Measurements from ENCODE around the gene RHOB.
"Not testable (repeated sequence)": the region's sequence is repeated elsewhere in the genome, so short reads cannot be mapped to it uniquely, and the experiment has no call there.

The RHOB gene

DNA sequence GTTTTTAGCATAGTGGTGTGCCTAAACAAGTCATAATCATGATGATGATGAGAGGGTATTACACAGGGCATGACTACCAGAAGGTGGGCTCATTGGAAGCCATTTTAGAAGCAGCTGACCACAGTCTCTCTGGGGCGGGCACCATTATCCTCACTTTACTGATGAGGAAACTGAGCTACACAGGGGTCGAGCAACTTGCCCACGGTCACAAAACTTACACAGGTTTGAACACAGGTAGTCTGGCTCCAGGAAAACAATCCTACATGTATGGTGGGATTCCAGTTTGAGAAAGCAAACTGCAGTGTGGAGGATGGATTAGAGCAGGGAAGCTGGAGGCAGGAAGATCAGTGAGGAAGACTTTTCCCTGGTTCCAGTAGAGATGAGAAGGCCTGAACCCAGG lies 6.2 kb downstream of the RHOB start:
- no peak for DNase-seq (ENCODE audit: low read depth in 2 of 2)

DNA sequence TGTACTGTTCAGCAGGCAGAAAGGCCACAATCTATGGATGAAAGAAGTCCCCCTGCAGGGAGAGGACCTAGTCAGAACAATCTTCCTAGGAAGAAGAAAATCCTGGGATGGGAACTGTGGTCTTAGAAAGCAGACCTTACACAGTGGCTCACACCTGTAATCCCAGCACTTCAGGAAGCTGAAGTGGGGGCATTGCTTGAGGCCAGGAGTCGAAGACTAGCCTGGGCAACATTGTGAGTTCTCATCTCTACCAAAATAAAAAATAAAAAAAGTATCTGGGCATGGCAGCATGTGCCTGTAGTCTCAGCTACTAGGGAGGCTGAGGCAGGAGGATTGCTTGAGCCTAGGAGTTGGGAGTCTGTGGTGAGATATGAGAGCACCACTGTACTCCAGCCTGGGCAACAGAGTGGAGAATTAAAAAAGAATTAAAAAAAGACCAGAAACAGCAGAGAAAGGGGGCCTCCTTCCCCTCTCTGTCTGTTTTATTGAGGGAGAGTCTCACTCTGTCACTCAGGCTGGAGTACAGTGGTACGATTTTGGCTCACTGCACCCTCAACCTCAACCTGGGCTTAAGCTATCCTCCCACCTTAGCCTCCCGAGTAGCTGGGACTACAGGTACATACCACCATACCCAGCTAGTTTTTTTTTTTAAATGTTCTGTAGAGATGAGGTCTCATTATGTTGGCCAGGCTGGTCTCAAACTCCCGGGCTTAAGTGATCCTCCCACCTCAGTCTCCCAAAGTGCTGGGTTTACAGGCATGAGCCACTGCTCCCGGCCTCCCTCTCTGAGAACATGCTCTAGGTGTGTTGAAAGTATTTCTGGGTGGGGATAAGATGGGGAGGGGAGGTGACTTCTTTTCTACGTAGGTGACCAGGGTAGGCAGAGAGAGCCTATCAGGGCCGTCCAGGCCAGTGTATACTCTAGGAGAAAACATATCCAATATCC lies 7.4 kb downstream of the RHOB start:
- no peak for DNase-seq (ENCODE audit: low read depth in 2 of 2)

DNA sequence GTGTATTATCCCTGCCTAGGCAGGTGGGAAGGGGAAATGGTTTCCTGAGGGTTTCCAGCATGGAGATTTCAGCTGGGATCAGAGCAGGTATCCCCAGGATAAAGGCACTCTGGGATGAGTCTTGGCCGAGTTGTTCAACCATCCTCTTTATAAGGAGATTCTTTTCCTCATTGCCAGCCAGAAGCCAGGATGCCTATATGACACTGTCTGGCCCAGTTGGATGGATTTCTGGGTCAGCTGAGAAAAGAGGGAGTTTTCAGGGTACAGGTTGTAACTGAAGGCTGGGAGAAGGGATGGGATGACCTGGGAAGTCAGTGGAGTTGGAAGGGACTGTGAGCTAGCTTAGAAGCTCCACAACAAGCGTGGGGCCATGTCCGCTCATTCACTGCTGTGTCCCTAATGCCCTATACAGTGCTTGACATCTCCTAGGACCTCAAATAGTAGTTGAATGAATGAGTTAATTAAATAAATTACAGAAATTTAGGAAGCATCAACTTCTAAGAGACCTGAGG lies 8.3 kb downstream of the RHOB start:
- DNase-seq (ENCODE audit: low read depth in 2 of 2) = no peak

DNA sequence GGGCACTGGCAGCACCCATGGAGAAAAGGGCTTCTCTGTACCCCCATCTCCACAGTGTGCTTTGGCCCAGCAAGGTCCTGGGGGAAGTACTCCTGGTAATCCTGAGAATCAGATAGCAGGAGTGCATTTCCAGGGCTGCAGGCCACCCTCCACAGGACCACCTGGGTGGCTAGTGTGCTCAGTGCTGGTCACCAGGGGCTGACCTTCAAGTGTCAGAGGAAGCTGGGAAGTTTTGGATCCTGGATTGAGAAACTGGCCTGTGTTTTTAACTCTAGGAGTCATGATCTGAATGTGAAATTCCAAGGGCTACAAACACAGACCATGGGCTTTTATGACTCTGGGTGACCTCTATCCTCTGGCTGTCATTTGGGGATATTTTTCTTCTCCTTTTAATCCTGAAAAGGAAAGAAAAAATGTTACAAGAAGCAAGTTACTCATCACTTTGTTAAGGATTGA lies 9.3 kb downstream of the RHOB start:
- no peak for DNase-seq (ENCODE audit: low read depth in 2 of 2)

DNA sequence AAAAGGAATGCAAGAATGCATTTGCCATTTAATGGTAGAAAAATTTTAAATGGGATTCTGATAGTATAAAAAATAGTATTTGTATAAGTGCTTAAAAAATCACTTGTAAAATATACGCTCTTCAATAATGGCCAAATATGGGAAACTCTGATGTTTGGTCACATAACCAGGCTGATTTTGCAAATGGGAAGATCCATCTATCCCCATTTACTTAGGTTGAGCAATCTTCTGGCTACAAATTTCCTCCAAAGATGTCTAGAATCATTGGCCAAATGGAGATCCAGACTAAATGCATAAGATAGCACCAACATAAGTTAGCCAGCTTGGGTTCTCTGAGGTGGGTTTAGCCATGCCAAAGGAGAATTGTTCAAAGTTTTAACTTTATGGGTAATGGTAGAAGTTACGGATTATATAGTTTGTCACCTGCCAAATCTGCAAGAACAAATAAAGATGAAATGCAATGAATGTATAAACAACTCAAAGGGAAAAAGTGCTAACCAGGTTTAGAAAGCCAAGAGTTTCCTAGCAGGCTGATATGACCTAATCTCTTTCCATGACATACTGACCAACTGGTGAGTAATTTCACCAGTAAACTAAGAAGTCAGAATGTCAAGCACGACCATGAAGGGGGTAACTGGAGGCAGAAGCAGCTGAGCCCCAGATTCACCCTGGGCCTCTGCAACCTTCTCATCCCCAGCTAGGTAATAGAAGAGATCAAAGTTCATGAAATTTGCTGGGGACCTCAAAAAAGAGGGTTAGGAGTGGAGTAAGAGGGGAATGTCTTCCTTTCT lies 10.0 kb downstream of the RHOB start:
- no peak for DNase-seq (ENCODE audit: low read depth in 2 of 2)

DNA sequence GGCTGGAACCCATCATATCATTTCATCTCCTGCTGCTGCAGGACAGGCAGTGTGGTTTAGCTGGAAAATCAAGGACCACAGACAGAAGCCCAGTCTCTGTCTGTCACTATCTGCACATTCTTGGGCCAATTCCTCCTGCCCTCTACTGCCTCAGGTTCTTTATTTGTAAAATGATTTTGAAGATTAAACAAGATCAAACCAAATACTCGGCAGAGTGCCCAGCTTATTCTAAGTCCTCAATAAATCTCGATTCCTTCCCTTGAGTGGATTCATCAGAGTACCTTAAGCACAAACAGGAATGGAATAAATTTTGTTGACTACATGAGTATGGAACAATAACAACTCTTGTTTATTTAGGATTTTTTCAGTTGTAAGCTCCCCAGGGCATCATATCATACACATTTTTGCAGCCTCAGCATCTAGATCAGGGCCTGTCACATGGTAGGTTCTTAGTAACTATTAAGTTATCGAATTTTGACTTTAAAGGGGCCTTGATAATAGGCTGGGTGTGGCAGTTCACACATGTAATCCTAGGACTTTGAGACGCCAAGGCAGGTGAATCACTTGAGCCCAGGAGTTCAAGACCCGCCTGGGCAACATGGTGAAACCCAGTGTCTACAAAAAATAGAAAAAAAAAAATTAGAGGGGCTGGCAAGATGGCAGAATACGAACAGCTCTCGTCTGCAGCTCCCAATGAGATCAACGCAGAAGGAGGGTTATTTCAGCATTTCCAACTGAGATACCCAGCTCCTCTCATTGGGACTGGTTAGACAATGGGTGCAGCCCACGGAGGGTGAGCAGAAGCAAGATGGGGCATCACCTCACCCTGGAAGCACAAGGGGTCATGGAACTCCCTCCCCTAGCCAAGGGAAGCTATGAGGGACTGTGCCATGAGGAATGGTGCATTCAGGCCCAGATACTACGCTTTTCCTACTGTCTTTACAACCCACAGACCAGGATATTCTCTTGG lies 11.1 kb downstream of the RHOB start:
- DNase-seq (ENCODE audit: low read depth in 2 of 2) = no peak

DNA sequence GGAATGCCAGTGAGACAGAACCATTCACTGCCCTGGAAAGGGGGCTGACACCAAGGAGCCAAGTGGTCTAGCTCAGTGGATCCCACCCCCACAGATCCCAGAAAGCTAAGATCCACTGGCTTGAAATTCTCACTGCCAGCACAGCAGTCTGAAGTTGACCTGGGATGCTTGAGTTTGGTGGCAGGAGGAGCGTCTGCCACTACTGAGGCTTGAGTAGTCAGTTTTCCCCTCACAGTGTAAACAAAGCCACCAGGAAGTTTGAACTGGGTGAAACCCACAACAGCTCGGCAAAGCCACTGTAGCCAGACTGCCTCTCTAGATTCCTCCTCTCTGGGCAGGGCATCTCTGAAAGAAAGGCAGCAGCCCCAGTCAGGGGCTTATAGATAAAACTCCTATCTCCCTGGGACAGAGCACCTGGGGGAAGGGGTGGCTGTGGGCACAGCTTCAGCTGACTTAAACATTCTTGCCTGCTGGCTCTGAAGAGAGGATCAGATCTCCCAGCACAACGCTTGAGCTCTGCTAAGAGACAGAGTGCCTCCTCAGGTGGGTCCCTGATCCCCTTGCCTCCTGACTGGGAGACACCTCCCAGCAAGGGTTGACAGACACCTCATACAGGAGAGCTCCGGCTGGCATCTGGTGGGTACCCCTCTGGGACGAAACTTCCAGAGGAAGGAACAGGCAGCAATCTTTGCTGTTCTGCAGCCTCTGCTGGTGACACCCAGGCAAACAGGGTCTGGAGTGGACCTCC lies 12.0 kb downstream of the RHOB start:
- not testable (repeated sequence) for DNase-seq (ENCODE audit: low read depth in 2 of 2)

DNA sequence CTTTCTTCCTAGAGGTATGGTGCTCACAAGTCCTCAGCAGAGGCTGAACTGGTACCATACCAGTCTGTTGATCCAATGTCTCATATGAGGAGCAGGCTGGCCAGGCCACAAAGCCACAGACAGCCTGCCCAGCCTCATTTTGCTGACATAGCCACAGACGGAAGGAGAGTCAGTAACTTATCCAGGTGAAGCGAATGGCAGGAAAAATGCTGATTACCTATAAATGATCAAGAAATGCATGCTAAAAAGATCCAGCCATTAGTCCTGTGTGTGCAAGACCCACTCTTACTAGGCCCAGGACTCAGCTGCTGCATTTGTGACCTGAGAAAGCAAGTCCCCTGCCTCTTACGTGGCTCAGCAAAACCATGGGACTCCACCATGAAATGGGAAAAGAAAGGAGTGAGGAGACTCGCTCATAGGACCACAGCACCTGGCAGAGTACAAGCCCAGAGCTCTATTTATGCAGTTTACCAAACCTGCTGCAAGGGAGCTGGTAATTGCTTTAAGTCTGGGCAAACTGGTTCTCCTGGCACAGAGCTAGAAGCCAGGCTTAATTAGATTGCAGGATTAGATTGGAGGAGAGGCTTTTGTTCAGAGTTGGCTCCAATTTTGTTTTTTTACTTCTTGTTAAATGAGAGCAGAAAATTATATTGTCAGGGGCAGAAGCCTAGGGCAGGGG lies 19.0 kb downstream of the RHOB start:
- no peak for DNase-seq (ENCODE audit: low read depth in 2 of 2)

DNA sequence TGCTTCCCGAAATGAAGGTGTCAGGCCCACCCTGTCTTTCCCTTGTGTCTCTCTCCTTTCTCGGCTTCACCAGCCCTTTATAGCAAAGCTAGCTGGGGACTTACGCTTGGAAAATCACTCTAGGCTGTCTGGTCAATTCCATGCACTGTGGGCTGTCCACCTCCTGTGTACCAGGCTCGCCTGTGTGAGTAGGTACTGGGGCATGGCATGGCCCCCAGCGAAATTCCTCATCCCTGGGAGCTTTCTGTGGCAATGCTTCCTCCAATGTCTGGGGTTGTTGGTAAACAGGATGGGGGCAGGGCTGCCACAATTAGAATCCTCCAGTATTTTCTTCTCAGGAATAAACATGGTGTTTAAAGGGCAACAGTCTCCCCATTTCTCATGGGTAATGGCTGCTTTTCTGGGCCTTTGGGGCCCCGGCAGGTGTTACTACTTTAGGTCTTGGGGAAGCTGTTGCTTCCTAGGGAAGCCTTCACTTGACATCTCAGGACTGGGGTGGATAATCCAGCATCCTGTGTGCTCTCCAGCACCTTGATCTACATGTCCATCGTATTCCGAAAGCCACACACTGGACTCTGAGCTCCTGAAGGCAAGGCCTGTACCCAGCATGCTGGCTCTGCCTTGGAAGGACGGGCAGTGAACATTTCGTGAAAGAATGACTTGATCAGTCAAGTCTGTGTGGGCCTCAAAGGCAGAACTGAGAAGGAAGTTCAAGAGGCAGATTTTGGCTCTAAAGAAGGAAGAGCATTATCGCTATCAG lies 21.1 kb downstream of the RHOB start:
- DNase-seq (ENCODE audit: low read depth in 2 of 2) = no peak

DNA sequence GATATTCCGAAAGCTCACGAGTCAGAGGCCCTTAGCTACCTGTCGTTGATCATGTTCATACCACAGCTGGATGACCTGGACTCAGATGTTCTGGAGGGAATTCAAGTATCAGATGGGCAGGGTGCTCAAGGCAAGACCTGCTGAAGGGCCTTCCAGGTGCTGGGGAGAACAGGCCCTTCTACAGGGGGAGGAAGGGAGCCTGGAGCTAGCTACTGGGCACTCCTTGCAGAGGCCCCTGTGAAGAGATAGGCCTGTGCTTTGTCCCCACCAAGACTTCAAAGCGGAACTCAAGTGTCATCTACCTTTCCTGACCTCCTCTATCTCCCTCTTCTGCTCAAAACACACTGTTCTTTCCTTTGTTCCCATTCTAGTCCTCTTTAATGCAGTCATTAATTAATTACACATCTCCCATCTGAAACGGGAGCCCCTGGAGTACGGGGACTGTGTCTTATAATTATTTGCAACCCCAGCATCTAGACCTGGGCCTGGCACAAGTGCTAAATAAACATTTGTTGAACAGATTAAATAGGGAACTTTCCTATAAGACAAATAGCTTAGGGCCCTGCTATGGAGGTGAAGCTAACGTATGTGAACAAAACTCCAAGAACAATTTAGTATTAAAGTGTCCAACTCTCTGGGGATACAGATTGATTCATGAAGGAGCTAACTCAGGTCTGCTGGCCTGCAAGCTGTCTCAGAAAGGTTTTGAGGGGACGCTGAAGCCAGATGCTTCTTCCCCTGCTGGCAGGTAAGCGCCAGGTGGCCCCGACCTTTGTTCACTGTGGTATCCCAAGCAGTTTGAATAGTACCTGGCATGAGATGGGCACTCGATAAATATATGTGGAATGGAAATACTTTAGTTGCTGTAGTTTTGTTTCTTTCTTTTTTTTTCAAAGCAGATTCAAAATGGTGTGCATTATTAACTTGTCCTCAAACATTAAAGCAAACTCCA lies 22.0 kb downstream of the RHOB start:
- DNase-seq (ENCODE audit: low read depth in 2 of 2) = no peak

DNA sequence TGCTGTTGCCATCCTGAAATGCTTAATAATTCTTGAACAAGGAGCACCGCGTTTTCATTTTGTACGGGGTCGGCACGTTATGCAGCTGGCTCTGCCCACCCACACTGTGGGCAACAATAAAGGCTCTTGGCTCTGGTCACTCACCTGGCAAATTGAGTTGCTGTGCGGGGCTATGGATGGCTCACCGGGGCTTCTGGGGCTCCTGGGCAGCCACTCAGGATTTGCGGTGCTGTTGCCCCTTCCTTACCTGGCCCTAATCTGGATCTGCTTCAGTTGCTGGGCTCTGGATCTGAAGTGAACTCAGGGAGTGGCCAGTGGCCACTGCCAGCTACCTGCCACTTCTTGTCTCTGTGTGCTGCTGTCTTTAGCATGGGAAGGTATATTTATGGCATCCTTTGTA lies 22.7 kb downstream of the RHOB start:
- no peak for DNase-seq (ENCODE audit: low read depth in 2 of 2)

DNA sequence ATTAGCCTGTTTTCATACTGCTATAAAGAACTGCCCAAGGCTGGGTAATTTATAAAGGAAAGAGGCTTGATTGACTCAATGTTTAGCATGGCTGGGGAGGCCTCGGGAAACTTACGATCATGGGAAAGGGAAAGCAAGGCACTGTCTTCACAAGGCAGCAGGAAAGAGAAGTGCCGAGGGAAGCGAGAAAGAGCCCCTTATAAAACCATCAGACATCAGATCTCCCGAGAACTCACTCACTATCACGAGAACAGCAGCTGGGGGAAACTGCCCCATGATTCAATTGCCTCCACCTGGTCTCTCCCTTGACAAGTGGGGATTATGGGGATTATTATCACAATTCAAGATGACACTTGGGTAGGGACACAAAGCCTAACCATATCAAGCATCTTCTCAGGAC lies 23.3 kb downstream of the RHOB start:
- DNase-seq (ENCODE audit: low read depth in 2 of 2) = no peak

DNA sequence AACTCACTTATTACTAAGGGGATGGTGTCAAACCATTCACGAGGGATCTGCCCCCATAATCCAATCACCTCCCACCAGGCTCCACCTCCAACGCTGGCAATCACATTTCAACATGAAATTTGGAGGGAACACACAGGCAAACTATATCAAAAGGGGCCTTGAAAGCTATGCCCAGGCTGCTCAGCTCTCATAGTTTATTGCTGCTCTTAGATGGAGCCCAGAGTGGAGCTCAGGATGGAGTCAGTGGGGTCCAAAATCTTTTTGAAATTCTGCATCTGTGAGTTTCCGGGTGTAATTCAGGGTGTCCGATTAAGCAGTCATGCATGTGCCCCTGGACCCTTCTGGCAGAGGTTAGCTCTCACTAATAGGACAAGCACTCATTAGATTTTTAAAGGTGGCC lies 24.3 kb downstream of the RHOB start:
- DNase-seq (ENCODE audit: low read depth in 2 of 2) = no peak

DNA sequence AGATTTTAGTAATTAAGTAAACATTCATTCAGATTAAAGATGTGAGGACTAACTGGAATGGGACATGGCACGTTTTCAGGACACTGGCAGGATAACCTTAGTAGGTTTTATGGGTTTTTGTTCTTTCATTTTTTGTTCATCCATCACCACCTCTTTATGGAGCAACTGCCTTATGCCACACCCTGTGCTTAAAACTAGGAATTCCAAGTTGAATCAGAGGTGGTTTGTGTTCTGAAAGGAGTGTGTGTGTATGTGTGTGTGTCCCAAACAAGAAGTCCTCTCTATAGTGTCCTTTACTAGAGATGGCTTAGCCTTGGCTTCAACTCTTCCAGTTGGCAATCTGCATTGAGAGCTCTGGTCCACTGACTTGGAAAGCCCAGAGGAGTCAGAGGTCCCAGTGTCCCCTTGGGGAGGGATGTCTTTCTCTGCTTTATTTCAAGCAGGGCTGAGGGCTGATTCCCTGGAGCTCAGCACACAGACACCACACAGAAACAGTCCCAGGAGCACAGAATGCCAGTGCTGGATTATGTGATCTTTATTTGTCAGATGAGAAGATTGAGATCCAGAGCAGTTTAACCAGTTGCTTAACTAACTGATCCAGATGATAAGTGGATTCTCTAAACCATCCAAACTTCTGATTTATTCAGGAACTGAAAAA lies 25.2 kb downstream of the RHOB start:
- no peak for DNase-seq (ENCODE audit: low read depth in 2 of 2)

DNA sequence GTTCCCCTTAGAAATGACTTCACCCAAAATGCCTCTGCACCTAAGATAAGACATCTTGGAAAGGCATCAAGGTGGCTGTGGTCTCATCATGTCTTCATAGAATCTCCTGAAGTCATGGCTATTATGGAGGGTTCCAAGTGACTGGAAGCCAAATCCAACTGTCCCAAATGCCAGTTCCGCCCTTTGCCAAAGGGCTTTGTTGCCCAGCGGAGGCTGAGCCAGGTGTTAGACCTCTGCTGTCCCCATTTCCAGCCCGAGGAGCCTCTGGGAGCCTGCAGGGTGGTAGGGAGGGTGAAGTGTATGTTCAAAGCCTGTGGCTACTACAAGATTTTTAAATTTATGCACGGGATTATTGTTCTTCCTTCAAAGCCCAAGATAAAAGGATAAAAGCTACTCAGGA lies 25.7 kb downstream of the RHOB start:
- DNase-seq (ENCODE audit: low read depth in 2 of 2) = no peak

DNA sequence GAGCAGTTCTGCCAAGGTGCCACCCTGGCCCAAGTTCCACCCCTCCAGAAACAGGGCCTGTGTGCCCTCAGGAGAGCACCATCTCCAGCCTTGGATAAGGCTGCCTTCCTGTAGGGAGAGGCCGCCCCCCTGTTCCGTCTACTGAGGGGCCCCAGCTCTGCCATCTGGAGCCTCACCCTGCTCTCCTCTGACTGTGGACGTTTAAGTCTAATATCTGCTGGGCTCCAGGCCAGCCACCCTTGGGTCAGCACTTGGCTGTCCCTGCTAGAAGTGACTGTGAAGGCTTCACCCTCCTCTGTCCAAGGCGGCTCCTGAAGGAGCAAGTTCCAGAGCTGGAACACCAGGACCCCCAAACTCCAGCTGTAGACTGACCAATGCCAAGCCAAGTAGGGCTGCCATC lies 26.3 kb downstream of the RHOB start:
- DNase-seq (ENCODE audit: low read depth in 2 of 2) = no peak

DNA sequence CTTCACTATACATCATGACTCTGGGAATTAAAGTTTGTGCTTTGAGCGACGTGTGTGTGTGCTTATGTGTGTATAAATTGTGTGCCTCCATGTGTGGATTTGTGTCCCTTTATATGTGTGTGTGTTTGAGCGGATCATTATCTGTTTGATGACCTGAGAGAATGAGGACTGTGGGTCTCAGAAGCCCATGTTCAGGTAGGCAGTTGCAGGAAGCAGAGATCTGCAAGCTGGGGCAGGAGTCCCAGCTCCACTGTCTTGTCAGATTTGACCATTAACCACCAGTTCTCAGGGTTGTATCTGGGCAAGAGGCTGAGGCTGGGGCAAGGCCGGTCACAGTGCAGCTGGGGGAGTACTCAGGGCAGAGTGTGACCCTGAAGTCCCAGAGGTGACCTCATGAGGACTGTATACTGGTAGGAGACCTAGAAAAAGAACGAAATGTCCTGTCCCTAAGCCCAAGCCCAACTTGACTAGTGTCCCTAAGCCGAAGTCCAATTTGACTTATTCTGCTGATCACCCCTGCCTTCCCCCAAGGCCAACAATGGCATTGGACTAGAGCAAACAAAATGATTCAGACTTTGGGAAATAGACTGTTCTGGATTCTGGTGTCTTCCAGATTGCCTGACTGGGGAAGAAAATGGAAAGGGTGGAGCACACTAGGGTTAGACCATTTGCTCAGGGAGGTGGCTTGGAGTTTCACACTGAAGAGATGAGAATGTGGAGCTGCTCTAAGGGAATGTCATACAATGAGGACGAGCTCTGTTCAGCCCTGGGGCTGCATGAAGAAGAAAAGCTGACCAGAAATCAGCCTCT lies 28.1 kb downstream of the RHOB start:
- no peak for DNase-seq (ENCODE audit: low read depth in 2 of 2)

All from stimulated activated CD8-positive, alpha-beta memory T cell treated with anti-CD3 and anti-CD28 coated beads, Interleukin-15, amount 100 ng/mL, for 4 hours (primary cell).